Ishikawa (cell line): ENCODE results near the gene MPDZ.

Experiments used
- CEBPB ChIP-seq: IDR thresholded peaks from 2 replicates; pipeline ENCODE4 v1.6.1; 2012
- CREB1 ChIP-seq: IDR thresholded peaks from 2 replicates; pipeline ENCODE4 v1.6.1; 2012; ENCODE audit warnings: low read depth
- EGR1 ChIP-seq: IDR thresholded peaks from 2 replicates; pipeline ENCODE4 v1.6.1; 2012
- EP300 ChIP-seq: IDR thresholded peaks from 2 replicates; pipeline ENCODE4 v1.6.1; 2012; ENCODE audit warnings: borderline replicate concordance
- FOXM1 ChIP-seq: IDR thresholded peaks from 2 replicates; pipeline ENCODE4 v1.6.1; 2012; ENCODE audit warnings: low read depth, borderline replicate concordance
- MAX ChIP-seq: IDR thresholded peaks from 2 replicates; pipeline ENCODE4 v1.6.1; 2012
- NFIC ChIP-seq: IDR thresholded peaks from 2 replicates; pipeline ENCODE4 v1.6.1; 2012
- RAD21 ChIP-seq: IDR thresholded peaks from 2 replicates; pipeline ENCODE4 v1.6.1; 2012; ENCODE audit warnings: low read depth
- REST ChIP-seq: IDR thresholded peaks from 2 replicates; pipeline ENCODE4 v1.6.1; 2012; ENCODE audit warnings: low read depth, mild to moderate bottlenecking
- TAF1 ChIP-seq: IDR thresholded peaks from 2 replicates; pipeline ENCODE4 v1.6.1; 2012; ENCODE audit warnings: low read depth, mild to moderate bottlenecking
- TCF12 ChIP-seq: IDR thresholded peaks from 2 replicates; pipeline ENCODE4 v1.6.1; 2012; ENCODE audit warnings: low read depth
- TEAD4 ChIP-seq: IDR thresholded peaks from 2 replicates; pipeline ENCODE4 v1.6.1; 2012
- USF1 ChIP-seq: IDR thresholded peaks from 2 replicates; pipeline ENCODE4 v1.6.1; 2012
- YY1 ChIP-seq: IDR thresholded peaks from 2 replicates; pipeline ENCODE4 v1.6.1; 2012; ENCODE audit warnings: low read depth
- ZBTB7A ChIP-seq: IDR thresholded peaks from 2 replicates; pipeline ENCODE4 v1.6.1; 2012; ENCODE audit warnings: low read depth

The MPDZ gene

GRCh38 chr9:13274886-13275641 is 4.4 kb downstream of the MPDZ start:
- no peak for TF ChIP-seq NFIC
- no peak for TF ChIP-seq CREB1
- no peak for TF ChIP-seq TAF1
- TF ChIP-seq EGR1 = no peak
- no peak for TF ChIP-seq TEAD4
- no peak for TF ChIP-seq YY1
- TF ChIP-seq MAX = no peak
- TF ChIP-seq USF1 = no peak
- no peak for TF ChIP-seq ZBTB7A

- TF ChIP-seq TEAD4 = no peak
- TF ChIP-seq FOXM1 = no peak
- TF ChIP-seq EGR1 = no peak
- TF ChIP-seq MAX = no peak
- no peak for TF ChIP-seq REST
- no peak for TF ChIP-seq TAF1
- no peak for TF ChIP-seq ZBTB7A
- no peak for TF ChIP-seq TCF12
- no peak for TF ChIP-seq RAD21
- no peak for TF ChIP-seq CEBPB
- TF ChIP-seq CREB1 = no peak
- TF ChIP-seq USF1 = no peak
- no peak for TF ChIP-seq NFIC
- TF ChIP-seq EP300 = no peak
- no peak for TF ChIP-seq YY1
Observed at GRCh38 chr9:13270734-13271133, 8.8 kb downstream of the MPDZ start.

GRCh38 chr9:13269589-13270452 is 9.7 kb downstream of the MPDZ start:
- TF ChIP-seq YY1 (no peak), EGR1 (no peak), RAD21 (no peak), MAX (no peak), TCF12 (no peak), CREB1 (no peak), CEBPB (no peak), ZBTB7A (no peak), NFIC (no peak), REST (no peak), TAF1 (no peak), EP300 (no peak), FOXM1 (no peak)

- no peak for TF ChIP-seq EP300
- no peak for TF ChIP-seq TCF12
- no peak for TF ChIP-seq CREB1
- no peak for TF ChIP-seq RAD21
- no peak for TF ChIP-seq CEBPB
- TF ChIP-seq NFIC = no peak
- TF ChIP-seq EGR1 = no peak
- no peak for TF ChIP-seq TEAD4
- TF ChIP-seq REST = no peak
- no peak for TF ChIP-seq MAX
- TF ChIP-seq USF1 = no peak
- no peak for TF ChIP-seq ZBTB7A
Observed at GRCh38 chr9:13268469-13268868, 11.0 kb downstream of the MPDZ start.
